ENCODE data around the gene GMEB2.
"Not testable (repeated sequence)": the region's sequence is repeated elsewhere in the genome, so short reads cannot be mapped to it uniquely, and the experiment has no call there.

Gene GMEB2

DNA sequence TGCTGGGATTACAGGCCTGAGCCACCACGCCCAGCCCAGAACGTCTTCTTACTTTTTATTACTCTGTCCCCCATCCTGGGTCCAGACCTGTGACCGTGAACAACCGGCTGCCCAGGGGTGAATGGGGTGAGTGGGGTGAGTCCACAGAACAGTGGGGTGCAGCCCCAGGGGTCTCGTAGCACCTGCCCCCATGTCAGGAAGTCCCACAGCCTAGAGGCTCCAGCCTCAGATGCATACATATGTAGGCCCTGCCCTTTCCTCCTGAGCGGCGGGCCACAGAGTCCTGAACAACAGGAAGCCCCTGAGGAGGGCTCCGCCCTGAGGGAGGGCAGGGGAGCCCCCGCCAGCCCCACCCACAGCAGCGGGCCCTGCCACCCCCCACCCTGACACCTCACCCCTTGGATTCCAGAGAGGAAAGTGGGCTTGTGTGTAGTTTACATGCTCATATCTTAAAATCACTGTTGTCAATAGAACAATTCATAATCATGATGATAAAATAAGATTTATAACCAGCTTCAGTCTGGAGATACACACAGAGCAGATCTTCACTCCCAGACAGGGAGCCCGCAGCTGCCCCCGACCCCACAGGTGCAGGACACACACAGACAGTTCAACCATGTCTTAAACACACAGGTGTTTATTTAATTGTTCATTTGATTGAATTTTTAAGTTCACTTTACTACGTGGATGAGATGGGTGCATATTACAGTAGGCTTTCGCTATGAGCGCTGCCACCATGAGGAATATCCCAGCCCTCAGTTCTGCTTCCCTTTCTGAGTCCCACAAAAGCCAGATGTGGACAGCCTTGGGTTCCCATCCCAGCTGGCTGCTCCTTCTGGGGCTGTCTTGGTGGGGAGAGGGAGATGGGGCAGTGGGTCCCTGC lies 12.4 kb upstream of the GMEB2 start:
- Mint-ChIP-seq H3K4me1 (peaks cover 18% of the 10 kb centered on the region), H3K4me3 (no peak overlapping the region), H3K27me3 (ENCODE audit: low read depth, poor library complexity) (peaks cover 17% of the 10 kb centered on the region), H3K9me3 (no peaks in the 10 kb centered on the region), H3K36me3 (ENCODE audit: low read depth) (no peaks in the 10 kb centered on the region), H3K27ac (no peak overlapping the region)
- TF ChIP-seq, protein P1, sequence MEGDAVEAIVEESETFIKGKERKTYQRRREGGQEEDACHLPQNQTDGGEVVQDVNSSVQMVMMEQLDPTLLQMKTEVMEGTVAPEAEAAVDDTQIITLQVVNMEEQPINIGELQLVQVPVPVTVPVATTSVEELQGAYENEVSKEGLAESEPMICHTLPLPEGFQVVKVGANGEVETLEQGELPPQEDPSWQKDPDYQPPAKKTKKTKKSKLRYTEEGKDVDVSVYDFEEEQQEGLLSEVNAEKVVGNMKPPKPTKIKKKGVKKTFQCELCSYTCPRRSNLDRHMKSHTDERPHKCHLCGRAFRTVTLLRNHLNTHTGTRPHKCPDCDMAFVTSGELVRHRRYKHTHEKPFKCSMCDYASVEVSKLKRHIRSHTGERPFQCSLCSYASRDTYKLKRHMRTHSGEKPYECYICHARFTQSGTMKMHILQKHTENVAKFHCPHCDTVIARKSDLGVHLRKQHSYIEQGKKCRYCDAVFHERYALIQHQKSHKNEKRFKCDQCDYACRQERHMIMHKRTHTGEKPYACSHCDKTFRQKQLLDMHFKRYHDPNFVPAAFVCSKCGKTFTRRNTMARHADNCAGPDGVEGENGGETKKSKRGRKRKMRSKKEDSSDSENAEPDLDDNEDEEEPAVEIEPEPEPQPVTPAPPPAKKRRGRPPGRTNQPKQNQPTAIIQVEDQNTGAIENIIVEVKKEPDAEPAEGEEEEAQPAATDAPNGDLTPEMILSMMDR (IDR thresholded peaks at IDR 0.05): no peak
- DNase-seq: no peak

DNA sequence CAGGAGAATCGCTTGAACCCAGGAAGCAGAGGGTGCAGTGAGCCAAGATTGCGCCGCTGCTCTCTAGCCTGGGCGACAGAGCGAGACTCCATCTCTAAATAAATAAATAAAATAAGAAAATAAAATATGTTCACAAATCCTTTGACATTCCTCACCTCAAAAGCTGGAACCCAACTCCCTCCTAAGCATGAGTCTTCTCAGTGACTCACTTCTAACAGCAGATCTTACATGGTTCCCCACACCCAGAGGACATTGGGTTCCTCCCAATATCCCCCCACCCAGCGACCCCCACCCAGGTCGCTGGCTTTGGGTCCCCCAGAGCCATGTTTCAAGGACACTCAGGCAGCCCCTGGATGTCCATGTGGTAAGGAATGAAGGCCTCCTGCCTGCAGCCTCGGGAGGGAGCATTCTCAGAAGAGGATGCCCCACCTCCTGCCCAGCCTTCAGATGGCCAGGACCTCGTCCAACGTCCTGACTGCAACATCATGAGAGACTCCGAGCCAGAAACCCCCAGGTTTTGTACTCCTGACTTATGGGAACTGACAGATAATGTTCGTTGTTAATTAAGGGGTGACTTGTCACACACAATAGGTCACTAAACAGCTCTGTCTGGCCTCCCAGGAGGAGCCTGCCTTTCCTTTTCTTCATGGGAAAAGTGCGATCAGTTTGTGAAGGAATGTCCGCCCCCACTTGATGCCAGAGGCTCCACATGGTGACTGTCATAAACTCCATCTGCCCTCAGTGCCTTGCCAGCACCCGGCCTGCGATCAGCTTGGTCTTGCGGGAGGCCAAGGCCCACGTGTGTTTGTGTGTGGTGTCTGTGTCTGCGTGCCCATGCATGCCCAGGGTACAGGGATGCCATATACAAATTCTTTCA lies 10.1 kb upstream of the GMEB2 start:
- H3K9me3 Mint-ChIP-seq: no peaks in the 10 kb centered on the region
- H3K27me3 Mint-ChIP-seq (ENCODE audit: low read depth, poor library complexity): peaks cover 6% of the 10 kb centered on the region
- no peak for DNase-seq
- H3K36me3 Mint-ChIP-seq (ENCODE audit: low read depth): no peaks in the 10 kb centered on the region
- TF ChIP-seq, protein P1 (IDR thresholded peaks at IDR 0.05): no peak
- H3K27ac Mint-ChIP-seq: no peak overlapping the region
- no peak overlapping the region for H3K4me3 Mint-ChIP-seq
- peaks cover 11% of the 10 kb centered on the region for H3K4me1 Mint-ChIP-seq

DNA sequence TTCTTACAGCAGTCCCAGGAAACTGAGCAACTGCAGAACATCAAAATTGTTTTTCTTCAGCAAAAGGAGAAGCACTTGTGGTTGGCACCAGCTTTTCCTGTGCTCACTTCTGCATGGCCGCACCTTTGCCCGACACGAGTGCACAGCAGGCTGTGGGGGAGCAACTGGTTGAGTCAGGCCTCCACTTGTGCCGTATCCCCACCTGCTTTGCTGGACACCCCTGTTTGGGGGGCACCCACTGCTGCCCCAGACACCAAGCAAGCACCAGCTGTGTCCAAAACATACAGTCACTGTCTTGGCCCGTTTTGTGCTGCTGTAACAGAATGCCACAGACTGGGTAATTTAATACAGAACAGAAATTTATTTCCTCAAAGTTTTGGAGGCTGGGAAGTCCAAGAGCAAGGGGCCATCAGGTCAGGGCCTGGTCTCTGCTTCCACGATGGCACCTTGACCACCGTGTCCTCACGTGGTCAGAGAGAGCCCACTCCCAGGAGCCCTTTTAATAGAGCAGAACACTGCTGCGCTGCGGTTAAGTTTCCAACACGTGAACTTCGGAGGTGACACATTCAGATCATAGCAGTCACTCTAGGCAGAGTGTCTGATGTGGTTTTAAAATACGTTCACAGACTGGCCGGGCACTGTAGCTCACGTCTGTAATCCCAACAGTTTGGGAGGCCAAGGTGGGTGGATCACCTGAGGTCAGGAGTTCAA lies 8.7 kb upstream of the GMEB2 start:
- TF ChIP-seq, protein P1 (IDR thresholded peaks at IDR 0.05): no peak

DNA sequence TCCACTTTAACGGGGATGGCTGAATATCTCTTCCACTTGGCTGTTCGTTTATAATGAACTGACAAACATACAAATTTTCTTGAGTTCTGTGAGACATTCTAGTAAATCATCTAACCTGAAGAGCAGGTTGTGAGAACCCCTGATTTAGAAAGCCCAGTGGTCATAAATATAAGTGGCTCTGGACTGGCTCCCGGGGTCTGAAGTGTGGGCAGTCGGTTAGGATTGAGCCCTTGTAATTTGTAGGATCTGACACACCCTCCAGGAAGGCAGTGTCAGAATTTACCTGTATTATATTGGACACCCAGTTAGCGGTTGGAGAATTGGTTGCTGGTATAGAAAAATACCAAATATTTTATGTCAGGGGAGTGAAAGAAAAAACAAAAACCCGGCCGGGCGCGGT lies 6.8 kb upstream of the GMEB2 start:
- H3K4me1 Mint-ChIP-seq: peaks cover 32% of the 10 kb centered on the region
- no peak overlapping the region for H3K27ac Mint-ChIP-seq
- peaks cover 7% of the 10 kb centered on the region for H3K36me3 Mint-ChIP-seq (ENCODE audit: low read depth)
- H3K27me3 Mint-ChIP-seq (ENCODE audit: low read depth, poor library complexity): peaks cover 6% of the 10 kb centered on the region
- TF ChIP-seq, protein P1 (IDR thresholded peaks at IDR 0.05): no peak
- no peak overlapping the region for H3K4me3 Mint-ChIP-seq
- no peaks in the 10 kb centered on the region for H3K9me3 Mint-ChIP-seq
- DNase-seq: no peak

More for the DNA sequence above, 8.7 kb upstream of the GMEB2 start:
- peaks cover 6% of the 10 kb centered on the region for H3K27me3 Mint-ChIP-seq (ENCODE audit: low read depth, poor library complexity)
- H3K27ac Mint-ChIP-seq: no peak overlapping the region
- no peak overlapping the region for H3K4me3 Mint-ChIP-seq
- H3K9me3 Mint-ChIP-seq: no peaks in the 10 kb centered on the region
- H3K4me1 Mint-ChIP-seq: peaks cover 19% of the 10 kb centered on the region
- H3K36me3 Mint-ChIP-seq (ENCODE audit: low read depth): no peaks in the 10 kb centered on the region
- no peak for DNase-seq

DNA sequence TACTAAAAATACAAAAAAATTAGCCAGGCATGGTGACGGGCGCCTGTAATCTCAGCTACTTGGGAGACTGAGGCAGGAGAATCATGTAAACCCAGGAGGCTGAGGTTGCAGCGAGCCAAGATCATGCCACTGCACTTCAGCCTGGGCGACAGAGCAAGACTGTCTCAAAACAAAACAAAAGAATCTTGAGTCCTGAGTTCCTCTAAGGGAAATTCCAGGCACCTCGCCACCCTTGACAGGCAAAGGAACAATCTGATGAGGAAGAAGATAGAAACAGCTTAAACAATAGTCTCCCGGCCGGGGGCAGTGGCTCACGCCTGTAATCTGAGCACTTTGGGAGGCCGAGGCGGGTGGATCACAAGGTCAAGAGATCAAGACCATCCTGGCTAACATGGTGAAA lies 4.5 kb upstream of the GMEB2 start:
- peak; percentile 35 for DNase-seq
- not testable (repeated sequence) for H3K27me3 Mint-ChIP-seq (ENCODE audit: low read depth, poor library complexity); H3K9me3 Mint-ChIP-seq; H3K4me3 Mint-ChIP-seq
- peaks cover 13% of the 10 kb centered on the region for H3K36me3 Mint-ChIP-seq (ENCODE audit: low read depth)
- H3K4me1 Mint-ChIP-seq: peaks cover 29% of the 10 kb centered on the region
- H3K27ac Mint-ChIP-seq: peak overlapping the region; percentile 51

DNA sequence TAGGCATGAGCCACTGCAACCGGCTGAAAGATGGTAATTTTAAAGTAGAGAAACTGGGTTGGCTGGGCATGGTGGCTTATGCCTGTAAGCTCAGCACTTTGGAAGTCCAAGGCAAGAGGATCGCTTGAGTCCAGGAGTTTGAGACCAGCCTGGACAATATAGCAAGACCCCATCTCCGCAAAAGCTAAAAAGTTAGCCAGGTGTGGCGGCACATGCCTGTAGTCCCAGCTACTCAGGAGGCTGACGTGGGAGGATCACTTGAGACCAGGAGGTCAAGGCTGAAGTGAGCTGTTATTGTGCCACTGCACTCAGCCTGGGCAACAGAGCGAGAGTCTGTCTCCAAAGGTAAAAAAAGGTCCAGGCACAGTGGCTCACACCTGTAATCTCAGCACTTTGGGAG lies 4.1 kb upstream of the GMEB2 start:
- H3K9me3 Mint-ChIP-seq: not testable (repeated sequence)

More for the DNA sequence above, 4.1 kb upstream of the GMEB2 start:
- H3K4me3 Mint-ChIP-seq; H3K27me3 Mint-ChIP-seq (ENCODE audit: low read depth, poor library complexity); DNase-seq: not testable (repeated sequence)
- peaks cover 29% of the 10 kb centered on the region for H3K4me1 Mint-ChIP-seq
- H3K27ac Mint-ChIP-seq: peak overlapping the region; percentile 51
- peaks cover 13% of the 10 kb centered on the region for H3K36me3 Mint-ChIP-seq (ENCODE audit: low read depth)

All from nephron progenitor cell (in vitro differentiated cells).